Upper lobe of left lung (tissue), 4 donors: ENCODE data around the gene FNTB.

ENCODE experiments used
- POLR2AphosphoS5 ChIP-seq, 2 donors: sonication (generic); formaldehyde crosslinking; IDR thresholded peaks; one replicate each; pipeline ENCODE4 v1.5.1; 2017; ENCODE audit warnings: antibody characterized with exemption in 2 of 2
- TF ChIP-seq, protein P1 (sequence below), 6 experiments: fragments of 450-650 bp in 4 of 6; fragments of 200-600 bp in 2 of 6; sonication (generic) in 2 of 6; IDR thresholded peaks; one replicate each; pipeline ENCODE4 v1.5.1; 2016 to 2019; ENCODE audit warnings: antibody characterized with exemption in 6 of 6

DNA sequence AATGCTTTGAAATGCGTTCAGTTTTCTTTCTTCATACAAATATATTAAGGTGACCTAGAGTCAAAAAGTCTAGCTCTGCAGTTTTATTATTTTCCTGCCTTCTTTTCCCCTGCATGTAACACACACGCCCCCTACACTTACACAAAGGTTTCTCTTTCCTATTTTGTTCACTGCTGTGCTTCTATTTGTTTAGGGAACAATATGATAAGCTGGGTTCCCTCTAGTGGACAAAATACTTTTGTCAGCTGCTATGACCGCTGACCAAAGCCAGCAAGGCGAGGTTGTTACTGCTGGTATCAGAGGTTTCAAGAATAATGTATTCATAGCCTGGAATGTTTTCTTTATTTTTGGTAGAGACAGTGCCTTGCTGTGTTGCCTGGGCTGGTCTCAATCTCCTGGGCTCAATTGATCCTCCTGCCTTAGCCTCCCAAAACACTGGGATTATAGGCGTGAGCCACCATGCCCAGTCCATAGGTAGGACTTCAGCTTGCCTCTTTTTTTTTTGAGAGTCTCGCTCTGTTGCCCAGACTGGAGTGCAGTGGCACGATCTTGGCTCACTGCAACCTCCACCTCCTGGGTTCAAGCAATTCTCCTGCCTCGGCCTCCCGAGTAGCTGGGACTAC lies 33.4 kb downstream of the FNTB start:
- TF ChIP-seq, protein P1, sequence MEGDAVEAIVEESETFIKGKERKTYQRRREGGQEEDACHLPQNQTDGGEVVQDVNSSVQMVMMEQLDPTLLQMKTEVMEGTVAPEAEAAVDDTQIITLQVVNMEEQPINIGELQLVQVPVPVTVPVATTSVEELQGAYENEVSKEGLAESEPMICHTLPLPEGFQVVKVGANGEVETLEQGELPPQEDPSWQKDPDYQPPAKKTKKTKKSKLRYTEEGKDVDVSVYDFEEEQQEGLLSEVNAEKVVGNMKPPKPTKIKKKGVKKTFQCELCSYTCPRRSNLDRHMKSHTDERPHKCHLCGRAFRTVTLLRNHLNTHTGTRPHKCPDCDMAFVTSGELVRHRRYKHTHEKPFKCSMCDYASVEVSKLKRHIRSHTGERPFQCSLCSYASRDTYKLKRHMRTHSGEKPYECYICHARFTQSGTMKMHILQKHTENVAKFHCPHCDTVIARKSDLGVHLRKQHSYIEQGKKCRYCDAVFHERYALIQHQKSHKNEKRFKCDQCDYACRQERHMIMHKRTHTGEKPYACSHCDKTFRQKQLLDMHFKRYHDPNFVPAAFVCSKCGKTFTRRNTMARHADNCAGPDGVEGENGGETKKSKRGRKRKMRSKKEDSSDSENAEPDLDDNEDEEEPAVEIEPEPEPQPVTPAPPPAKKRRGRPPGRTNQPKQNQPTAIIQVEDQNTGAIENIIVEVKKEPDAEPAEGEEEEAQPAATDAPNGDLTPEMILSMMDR (IDR thresholded peaks at IDR 0.05), result peak; percentile 52 to 71 (median 63)
- no peak for TF ChIP-seq POLR2AphosphoS5 (IDR thresholded peaks at IDR 0.05)
